ENCODE data around the gene ZNF333. TPM values are rescaled to one million over a fixed set of nuclear protein-coding genes. Genes with fewer than 3 reads are reported as not detected.
"Not testable (repeated sequence)": the region's sequence is repeated elsewhere in the genome, so short reads cannot be mapped to it uniquely, and the experiment has no call there.

Gene ZNF333
- total RNA-seq, 4 donors from 2014 or later = 18.8 to 61.8 (median 44.3) TPM

DNA sequence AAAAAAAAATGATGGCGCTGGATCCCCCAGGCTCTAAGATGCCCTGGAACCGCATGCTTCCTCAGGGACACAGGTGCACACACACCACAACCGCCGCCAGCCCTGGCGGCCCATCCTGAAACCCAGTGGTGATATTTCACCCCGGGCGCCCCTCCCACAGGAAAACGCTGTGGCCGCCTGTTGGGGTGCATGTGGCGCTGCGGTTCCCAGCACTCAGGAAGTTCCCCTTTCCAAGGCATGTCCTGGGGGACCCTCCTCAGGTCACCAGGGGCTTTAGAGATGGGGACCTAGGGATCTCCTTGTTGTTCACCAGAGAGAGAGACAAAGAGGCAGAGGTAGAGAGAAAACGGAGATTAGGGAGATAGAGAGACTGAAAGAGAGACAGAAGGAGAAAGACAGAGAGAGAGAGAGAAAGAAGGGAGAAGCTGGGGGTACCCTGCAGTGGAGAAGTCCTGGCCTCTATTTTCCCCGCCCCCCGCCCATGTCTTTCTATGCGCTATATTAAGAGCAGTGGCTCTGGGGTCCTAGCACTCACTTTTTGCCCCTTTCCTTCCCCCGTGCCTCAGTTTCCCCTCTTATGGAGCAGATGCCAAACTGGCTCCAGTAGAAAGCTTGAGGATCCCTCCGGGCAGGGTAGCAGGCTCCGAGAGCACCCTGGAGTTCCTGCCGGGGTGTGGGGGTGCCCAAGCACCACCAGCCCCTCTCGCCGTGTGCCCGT lies 86.2 kb downstream of the ZNF333 start:
- TF ChIP-seq, protein P1, sequence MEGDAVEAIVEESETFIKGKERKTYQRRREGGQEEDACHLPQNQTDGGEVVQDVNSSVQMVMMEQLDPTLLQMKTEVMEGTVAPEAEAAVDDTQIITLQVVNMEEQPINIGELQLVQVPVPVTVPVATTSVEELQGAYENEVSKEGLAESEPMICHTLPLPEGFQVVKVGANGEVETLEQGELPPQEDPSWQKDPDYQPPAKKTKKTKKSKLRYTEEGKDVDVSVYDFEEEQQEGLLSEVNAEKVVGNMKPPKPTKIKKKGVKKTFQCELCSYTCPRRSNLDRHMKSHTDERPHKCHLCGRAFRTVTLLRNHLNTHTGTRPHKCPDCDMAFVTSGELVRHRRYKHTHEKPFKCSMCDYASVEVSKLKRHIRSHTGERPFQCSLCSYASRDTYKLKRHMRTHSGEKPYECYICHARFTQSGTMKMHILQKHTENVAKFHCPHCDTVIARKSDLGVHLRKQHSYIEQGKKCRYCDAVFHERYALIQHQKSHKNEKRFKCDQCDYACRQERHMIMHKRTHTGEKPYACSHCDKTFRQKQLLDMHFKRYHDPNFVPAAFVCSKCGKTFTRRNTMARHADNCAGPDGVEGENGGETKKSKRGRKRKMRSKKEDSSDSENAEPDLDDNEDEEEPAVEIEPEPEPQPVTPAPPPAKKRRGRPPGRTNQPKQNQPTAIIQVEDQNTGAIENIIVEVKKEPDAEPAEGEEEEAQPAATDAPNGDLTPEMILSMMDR (IDR thresholded peaks at IDR 0.05) = no peak
- TF ChIP-seq POLR2A (IDR thresholded peaks at IDR 0.05) = no peak
- Histone ChIP-seq H3K36me3 (no peaks in the 10 kb centered on the region), H3K27ac (no peak overlapping the region), H3K4me3 (no peak overlapping the region), H3K27me3 (no peaks in the 10 kb centered on the region), H3K9me3 (no peaks in the 10 kb centered on the region), H3K4me1 (no peaks in the 10 kb centered on the region)
- intact Hi-C loops (cut with DNase I; ENCODE audit: low total_unique reads) = no loop called here
- DNase-seq = no peak

DNA sequence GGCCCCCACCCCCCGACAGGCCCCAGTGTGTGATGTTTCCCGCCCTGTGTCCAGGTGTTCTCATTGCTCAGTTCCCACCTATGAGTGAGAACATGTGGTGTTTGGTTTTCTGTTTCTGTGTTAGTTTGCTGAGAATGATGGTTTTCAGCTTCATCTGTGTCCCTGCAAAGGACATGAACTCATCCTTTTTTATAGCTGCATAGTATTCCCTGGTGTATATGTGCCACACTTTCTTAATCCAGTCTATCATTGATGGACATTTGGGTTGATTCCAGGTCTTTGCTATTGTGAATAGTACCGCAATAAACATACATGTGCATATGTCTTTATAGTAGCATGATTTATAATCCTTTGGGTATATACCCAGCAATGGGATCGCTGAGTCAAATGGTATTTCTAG lies 87.8 kb downstream of the ZNF333 start:
- H3K4me3 ChIP-seq; H3K27me3 ChIP-seq; H3K9me3 ChIP-seq; H3K4me1 ChIP-seq; DNase-seq; H3K27ac ChIP-seq; intact Hi-C loops (cut with DNase I; ENCODE audit: low total_unique reads); H3K36me3 ChIP-seq: not testable (repeated sequence)

DNA sequence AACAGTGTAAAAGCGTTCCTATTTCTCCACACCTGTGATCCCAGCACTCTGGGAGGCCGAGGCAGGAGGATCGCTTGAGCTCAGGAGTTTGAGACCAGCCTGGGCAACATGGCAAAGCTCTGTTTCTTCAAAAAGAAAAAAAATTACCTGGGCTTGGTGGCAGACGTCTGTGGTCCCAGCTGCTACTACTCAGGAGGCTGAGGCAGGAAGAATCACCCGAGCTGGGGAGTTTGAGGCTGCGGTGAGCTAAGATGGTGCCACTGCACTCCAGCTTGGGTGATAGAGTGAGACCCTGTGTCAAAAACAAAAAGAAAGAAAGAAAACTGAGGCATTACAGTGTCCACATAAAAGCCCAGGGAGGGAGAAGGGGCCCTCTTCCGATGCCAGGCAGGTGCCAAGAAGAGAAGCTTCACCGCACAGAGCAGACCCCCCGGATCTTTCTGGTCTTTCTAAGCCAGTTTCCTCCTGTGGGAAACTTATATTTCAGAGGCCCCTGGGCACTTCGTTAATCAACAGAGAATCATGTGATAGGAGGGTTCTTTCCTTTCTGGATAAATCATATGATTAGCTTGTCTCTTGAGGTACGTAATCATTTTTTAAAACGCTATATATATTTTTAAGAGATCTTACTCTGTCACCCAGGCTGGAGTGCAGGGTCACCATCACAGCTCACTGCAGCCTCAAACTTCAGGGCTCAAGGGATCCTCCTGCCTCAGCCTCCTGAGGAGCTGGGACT lies 88.4 kb downstream of the ZNF333 start, which contains the start of gene ADGRE2:
Gene ADGRE2 (minus strand): TSS at position 451 of the 736 bp plus-strand sequence. CDS start 1,804 bp downstream, outside the sequence.
- H3K4me3 ChIP-seq, H3K9me3 ChIP-seq: not testable (repeated sequence)

GRCh38 chr19:14779151-14779550 lies 89.3 kb downstream of the ZNF333 start:
- intact Hi-C loops (cut with DNase I; ENCODE audit: low total_unique reads) = no loop called here
- H3K9me3 ChIP-seq = no peaks in the 10 kb centered on the region
- TF ChIP-seq, protein P1 (IDR thresholded peaks at IDR 0.05) = no peak
- TF ChIP-seq POLR2A (IDR thresholded peaks at IDR 0.05) = no peak
- no peaks in the 10 kb centered on the region for H3K36me3 ChIP-seq
- H3K27ac ChIP-seq = no peak overlapping the region
- H3K4me3 ChIP-seq = no peak overlapping the region
- no peaks in the 10 kb centered on the region for H3K4me1 ChIP-seq
- no peak for DNase-seq
- H3K27me3 ChIP-seq = no peaks in the 10 kb centered on the region

More for the DNA sequence above, 88.4 kb downstream of the ZNF333 start, which contains the start of gene ADGRE2:
- intact Hi-C loops (cut with DNase I; ENCODE audit: low total_unique reads); DNase-seq; H3K4me1 ChIP-seq; H3K27ac ChIP-seq; H3K27me3 ChIP-seq; H3K36me3 ChIP-seq: not testable (repeated sequence)

DNA sequence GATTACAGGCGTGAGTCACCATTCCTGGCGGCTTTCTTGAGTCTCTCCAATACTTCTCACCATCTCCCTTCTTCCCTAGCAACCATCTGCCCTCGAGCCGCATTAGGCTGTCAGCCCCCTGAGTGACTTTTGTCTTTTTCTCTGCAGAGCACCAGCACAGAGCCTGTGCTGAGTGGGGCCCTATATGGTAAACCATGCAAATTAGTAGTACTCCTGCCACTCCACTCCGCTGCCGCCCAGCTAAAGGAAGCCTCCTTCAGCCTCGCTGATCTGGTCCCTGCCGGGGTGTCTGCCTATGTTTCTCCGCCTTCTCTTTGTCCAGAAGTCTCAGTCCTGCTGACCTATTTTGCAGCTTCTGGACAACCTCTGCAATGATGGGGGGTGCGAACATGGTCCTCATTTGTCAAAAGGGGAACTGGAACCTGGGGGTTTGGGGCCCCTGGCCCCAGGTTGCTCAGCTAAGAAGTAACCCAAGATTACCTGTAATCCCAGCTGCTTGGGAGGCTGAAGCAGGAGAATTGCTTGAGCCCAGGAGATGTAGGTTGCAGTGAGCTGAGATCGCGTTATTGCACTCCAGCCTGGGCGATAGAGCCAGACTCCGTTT lies 90.9 kb downstream of the ZNF333 start:
- H3K9me3 ChIP-seq; H3K27ac ChIP-seq; H3K4me1 ChIP-seq; intact Hi-C loops (cut with DNase I; ENCODE audit: low total_unique reads); H3K4me3 ChIP-seq; DNase-seq; H3K27me3 ChIP-seq; H3K36me3 ChIP-seq: not testable (repeated sequence)

- DNase-seq; H3K9me3 ChIP-seq; intact Hi-C loops (cut with DNase I; ENCODE audit: low total_unique reads); H3K4me3 ChIP-seq; H3K4me1 ChIP-seq; H3K36me3 ChIP-seq; H3K27me3 ChIP-seq; H3K27ac ChIP-seq: not testable (repeated sequence)
Measured at GRCh38 chr19:14781713-14782536, 92.1 kb downstream of the ZNF333 start.

All from uterus (tissue), 4 donors.